Vagina (tissue), 2 donors: ENCODE data around the gene ZNF791. TPM values are rescaled to one million over a fixed set of nuclear protein-coding genes. Genes with fewer than 3 reads are reported as not detected.
"Not testable (repeated sequence)": the region's sequence is repeated elsewhere in the genome, so short reads cannot be mapped to it uniquely, and the experiment has no call there.

Experiments
- DNase-seq, 2 donors: peaks; one replicate each; pipeline ENCODE4 v3.0.0-alpha.2; 2017; ENCODE audit errors: extremely low spot score in 2 of 2
- H3K27ac ChIP-seq: fragments of 200-600 bp; sonication (generic); one replicate; pipeline ENCODE4 v1.5.1; 2019
- H3K27me3 ChIP-seq: fragments of 200-600 bp; sonication (generic); one replicate; pipeline ENCODE4 v1.5.1; 2019
- H3K36me3 ChIP-seq, 2 donors: fragments of 200-600 bp; sonication (generic); one replicate each; pipeline ENCODE4 v1.5.1; 2017 to 2019
- H3K4me1 ChIP-seq: fragments of 200-600 bp; sonication (generic); one replicate; pipeline ENCODE4 v1.5.1; 2019
- H3K4me3 ChIP-seq, 2 donors: fragments of 200-600 bp; sonication (generic); 1 replicate in 1 of 2; 2 replicates in 1 of 2; pipeline ENCODE4 v1.5.1; 2016 to 2019
- H3K9me3 ChIP-seq: fragments of 200-600 bp; sonication (generic); one replicate; pipeline ENCODE4 v1.5.1; 2019
- POLR2A ChIP-seq, 2 donors: fragments of 450-650 bp; IDR thresholded peaks; one replicate each; pipeline ENCODE4 v1.6.1; 2017; ENCODE audit warnings: antibody characterized with exemption in 2 of 2, mild to moderate bottlenecking in 2 of 2, moderate library complexity in 2 of 2
- POLR2AphosphoS5 ChIP-seq, 2 donors: sonication (generic); formaldehyde crosslinking; IDR thresholded peaks; one replicate each; pipeline ENCODE4 v1.9.0; 2017; ENCODE audit warnings: antibody characterized with exemption in 2 of 2, mild to moderate bottlenecking in 2 of 2, low read depth in 1 of 2; ENCODE audit not compliant: insufficient read depth in 1 of 2
- intact Hi-C: fragments of 100-400 bp; cut with DNase I; formaldehyde crosslinking; loops from one replicate; pipeline ENCODE4 v1.15.1; 2023
- total RNA-seq: library from RNA; depleted of rRNA; stranded (reverse); fragments of >200 nt; gene quantifications from one replicate; pipeline ENCODE4 v1.2.3, GENCODE V29; 2016
- TF ChIP-seq, protein P1 (sequence below), 3 experiments: fragments of 450-650 bp in 2 of 3; fragments of 200-600 bp in 1 of 3; sonication (generic) in 1 of 3; IDR thresholded peaks; one replicate each; pipeline ENCODE4 v1.5.1; 2017 to 2019; ENCODE audit warnings: antibody characterized with exemption in 3 of 3, mild to moderate bottlenecking in 2 of 3, moderate library complexity in 2 of 3

ZNF791 gene
- total RNA-seq: 17.9 TPM

DNA sequence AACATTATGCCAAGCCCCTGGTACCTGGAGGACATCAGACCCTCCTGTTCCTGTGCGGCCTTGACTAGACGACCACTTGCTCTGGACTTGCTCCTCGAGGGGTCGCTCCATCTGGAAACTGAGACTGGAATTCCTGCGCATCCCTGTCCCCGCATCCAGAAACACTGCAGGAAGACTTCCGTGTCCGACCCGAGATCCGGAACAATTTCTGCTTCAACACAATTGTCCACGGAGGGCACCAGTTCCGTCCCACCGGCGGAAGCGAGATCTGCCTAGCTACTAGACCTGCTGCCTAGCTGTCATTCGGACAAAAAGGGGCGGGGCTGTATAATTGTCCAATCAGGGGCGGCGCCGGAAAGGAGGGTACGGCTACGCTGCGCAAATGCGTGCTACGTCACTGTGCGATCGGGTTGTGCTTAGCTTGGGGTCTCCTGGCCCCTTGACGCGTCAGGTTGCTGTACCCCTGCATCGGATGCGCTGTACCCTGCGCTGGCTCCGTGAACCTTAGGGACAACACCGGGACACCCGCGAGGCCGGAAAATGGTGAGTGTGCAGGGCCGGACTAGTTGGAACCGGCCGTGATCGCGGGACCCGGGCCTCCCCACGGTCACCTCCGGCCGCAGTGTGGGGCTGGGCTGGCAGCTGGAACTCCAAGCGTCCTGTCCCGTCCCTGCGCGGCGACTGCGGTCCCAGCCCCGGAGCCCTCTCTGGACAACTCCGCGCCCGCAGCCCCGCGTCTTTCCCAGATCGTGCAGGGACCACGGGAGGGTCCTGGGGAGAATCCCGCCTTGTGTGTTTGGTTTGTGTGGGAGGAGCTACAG, at the start of gene ZNF791, which contains the start of gene ZNF490:
Gene ZNF791 (plus strand): TSS at position 381 of the 821 bp plus-strand sequence. CDS start 160 bp downstream, at position 541.
Gene ZNF490 (minus strand): TSS at position 274 of the 821 bp plus-strand sequence. CDS start 133 bp downstream, at position 141.
- Histone ChIP-seq H3K27me3 (no peaks in the 10 kb centered on the region), H3K4me1 (peaks cover 45% of the 10 kb centered on the region), H3K4me3 (peak within 1 kb of the TSS; percentile 78 to 94), H3K9me3 (no peaks in the 10 kb centered on the region), H3K27ac (peak within 1 kb of the TSS; percentile 94), H3K36me3 (peaks cover 0 to 12% of the 10 kb centered on the region in 2 donors)
- peak; percentile 98 to 99 for DNase-seq
- TF ChIP-seq, protein P1, sequence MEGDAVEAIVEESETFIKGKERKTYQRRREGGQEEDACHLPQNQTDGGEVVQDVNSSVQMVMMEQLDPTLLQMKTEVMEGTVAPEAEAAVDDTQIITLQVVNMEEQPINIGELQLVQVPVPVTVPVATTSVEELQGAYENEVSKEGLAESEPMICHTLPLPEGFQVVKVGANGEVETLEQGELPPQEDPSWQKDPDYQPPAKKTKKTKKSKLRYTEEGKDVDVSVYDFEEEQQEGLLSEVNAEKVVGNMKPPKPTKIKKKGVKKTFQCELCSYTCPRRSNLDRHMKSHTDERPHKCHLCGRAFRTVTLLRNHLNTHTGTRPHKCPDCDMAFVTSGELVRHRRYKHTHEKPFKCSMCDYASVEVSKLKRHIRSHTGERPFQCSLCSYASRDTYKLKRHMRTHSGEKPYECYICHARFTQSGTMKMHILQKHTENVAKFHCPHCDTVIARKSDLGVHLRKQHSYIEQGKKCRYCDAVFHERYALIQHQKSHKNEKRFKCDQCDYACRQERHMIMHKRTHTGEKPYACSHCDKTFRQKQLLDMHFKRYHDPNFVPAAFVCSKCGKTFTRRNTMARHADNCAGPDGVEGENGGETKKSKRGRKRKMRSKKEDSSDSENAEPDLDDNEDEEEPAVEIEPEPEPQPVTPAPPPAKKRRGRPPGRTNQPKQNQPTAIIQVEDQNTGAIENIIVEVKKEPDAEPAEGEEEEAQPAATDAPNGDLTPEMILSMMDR (IDR thresholded peaks at IDR 0.05): no peak
- peak; percentile 89 to 98 for TF ChIP-seq POLR2AphosphoS5 (IDR thresholded peaks at IDR 0.05; ENCODE audit: insufficient read depth in 1 of 2, low read depth in 1 of 2)
- TF ChIP-seq POLR2A (IDR thresholded peaks at IDR 0.05): peak in 1 of 2 donors; percentile 70
- intact Hi-C loops: loop anchor here (10.0 kb wide), 1 partner anchor 54 kb away; the partner anchor contains the start of genes MAN2B1 and WDR83

DNA sequence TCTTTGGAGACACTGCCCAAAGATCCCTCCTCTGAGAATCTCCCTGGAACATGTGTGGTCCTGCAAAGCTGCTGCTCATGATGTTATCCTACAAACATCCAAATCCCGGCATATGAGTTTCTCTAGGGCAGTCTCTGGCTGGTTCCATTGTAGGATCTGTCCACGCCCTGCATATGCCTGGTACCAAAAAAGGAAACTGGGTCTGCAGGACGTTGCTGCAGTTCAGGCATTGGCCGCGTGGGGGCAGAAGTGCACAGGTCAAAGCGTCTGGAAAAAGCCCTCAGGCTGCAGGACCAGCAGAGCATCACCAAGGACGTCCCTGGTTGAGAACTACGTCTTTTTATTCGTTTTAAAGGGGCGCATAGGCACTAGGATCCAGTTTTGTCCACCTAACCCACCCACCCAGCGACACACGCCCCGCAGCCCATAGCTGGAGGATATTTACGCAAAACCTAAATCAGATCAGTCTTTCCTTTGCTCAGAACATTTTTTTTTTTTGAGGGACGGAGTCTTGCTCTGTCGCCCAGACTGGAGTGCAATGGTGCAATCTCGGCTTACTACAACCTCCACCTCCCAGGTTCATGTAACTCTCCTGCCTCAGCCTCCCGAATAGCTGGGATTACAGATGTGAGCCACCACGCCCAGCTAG, 46.6 kb upstream of the ZNF791 start:
- no peaks in the 10 kb centered on the region for H3K27me3 ChIP-seq
- peaks cover 9% of the 10 kb centered on the region for H3K4me1 ChIP-seq
- intact Hi-C loops: no loop called here
- no peaks in the 10 kb centered on the region for H3K9me3 ChIP-seq
- no peak overlapping the region for H3K27ac ChIP-seq
- no peaks in the 10 kb centered on the region for H3K36me3 ChIP-seq
- H3K4me3 ChIP-seq: no peak overlapping the region
- no peak for DNase-seq
- TF ChIP-seq, protein P1 (IDR thresholded peaks at IDR 0.05): peak; percentile 71 to 93 (median 81)
- peak; percentile 18 to 70 for TF ChIP-seq POLR2AphosphoS5 (IDR thresholded peaks at IDR 0.05; ENCODE audit: insufficient read depth in 1 of 2, low read depth in 1 of 2)
- TF ChIP-seq POLR2A (IDR thresholded peaks at IDR 0.05): no peak

DNA sequence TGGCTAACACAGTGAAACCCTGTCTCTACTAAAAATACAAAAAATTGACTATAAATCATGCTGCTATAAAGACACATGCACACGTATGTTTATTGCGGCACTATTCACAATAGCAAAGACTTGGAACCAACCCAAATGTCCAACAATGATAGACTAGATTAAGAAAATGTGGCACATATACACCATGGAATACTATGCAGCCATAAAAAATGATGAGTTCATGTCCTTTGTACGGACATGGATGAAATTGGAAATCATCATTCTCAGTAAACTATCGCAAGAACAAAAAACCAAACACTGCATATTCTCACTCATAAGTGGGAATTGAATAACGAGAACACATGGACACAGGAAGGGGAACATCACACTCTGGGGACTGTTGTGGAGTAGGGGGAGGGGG, 44.3 kb upstream of the ZNF791 start:
- H3K27ac ChIP-seq, H3K9me3 ChIP-seq, H3K27me3 ChIP-seq, H3K4me3 ChIP-seq, DNase-seq, H3K4me1 ChIP-seq, intact Hi-C loops, H3K36me3 ChIP-seq: not testable (repeated sequence)

DNA sequence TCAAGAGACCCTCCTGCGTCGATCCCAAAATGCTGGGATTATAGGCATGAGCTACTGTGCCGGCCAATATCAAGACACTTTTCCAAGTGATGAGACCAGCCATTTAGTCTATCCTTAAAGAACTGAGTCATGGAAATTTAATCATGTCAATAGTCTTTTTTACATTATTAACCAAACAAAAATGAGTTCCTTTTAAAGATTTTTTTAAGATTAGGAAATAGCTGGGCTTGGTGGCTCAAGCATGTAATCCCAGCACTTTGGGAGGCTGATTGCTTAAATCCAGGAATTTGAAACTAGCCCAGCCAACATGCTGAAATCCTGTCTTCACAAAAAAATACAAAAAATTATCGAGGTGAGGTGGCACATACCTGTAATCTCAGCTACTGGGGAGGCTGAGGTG, 42.8 kb upstream of the ZNF791 start:
- TF ChIP-seq, protein P1 (IDR thresholded peaks at IDR 0.05): no peak
- TF ChIP-seq POLR2A (IDR thresholded peaks at IDR 0.05): no peak
- TF ChIP-seq POLR2AphosphoS5 (IDR thresholded peaks at IDR 0.05; ENCODE audit: insufficient read depth in 1 of 2, low read depth in 1 of 2): no peak
- H3K27me3 ChIP-seq: no peaks in the 10 kb centered on the region
- H3K4me3 ChIP-seq: no peak overlapping the region
- H3K36me3 ChIP-seq: no peaks in the 10 kb centered on the region
- intact Hi-C loops: no loop called here
- DNase-seq: no peak
- peaks cover 9% of the 10 kb centered on the region for H3K4me1 ChIP-seq
- no peaks in the 10 kb centered on the region for H3K9me3 ChIP-seq
- H3K27ac ChIP-seq: no peak overlapping the region

DNA sequence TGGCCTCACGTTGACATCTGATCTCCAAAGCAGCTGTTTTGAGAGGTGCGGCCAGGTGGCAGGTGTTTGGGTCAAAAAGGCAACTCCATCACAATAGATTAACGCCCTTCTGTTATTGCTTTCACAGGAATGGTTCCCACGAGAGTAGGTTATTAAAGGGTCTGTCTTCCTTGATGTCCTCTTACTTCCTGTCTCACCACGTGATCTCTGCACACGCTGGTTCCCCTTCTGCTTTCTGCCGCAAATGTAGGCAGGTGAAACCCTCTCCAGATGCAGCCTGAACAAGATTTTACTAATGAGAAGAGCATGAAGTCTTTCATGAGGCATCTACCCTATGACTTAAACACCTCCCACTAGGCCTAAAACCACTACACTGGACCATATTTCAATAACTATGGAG, 36.7 kb upstream of the ZNF791 start:
- TF ChIP-seq POLR2AphosphoS5 (IDR thresholded peaks at IDR 0.05; ENCODE audit: insufficient read depth in 1 of 2, low read depth in 1 of 2) (no peak), POLR2A (IDR thresholded peaks at IDR 0.05) (no peak)
- TF ChIP-seq, protein P1 (IDR thresholded peaks at IDR 0.05): no peak
- no peaks in the 10 kb centered on the region for H3K9me3 ChIP-seq
- H3K27me3 ChIP-seq: no peaks in the 10 kb centered on the region
- no peak overlapping the region for H3K27ac ChIP-seq
- H3K36me3 ChIP-seq: no peaks in the 10 kb centered on the region
- no peak for DNase-seq
- H3K4me3 ChIP-seq: no peak overlapping the region
- H3K4me1 ChIP-seq: no peaks in the 10 kb centered on the region
- intact Hi-C loops: no loop called here
